Left renal cortex interstitium (tissue), 4 donors: ENCODE results near the gene INPPL1. TPM values are rescaled to one million over a fixed set of nuclear protein-coding genes. Genes with fewer than 3 reads are reported as not detected.
"Not testable (repeated sequence)": the region's sequence is repeated elsewhere in the genome, so short reads cannot be mapped to it uniquely, and the experiment has no call there.

Experiments
- DNase-seq, 4 donors: peaks; one replicate each; pipeline ENCODE4 v3.0.0-alpha.2; 2013; ENCODE audit warnings: low read depth in 4 of 4, low spot score in 2 of 4, missing footprints in 1 of 4
- polyA plus RNA-seq, 4 donors: library from polyadenylated mRNA; unstranded; fragments of 120-200 nt; gene quantifications; one replicate each; pipeline ENCODE4 v1.2.1, GENCODE V29; 2013; ENCODE audit not compliant: insufficient read length in 4 of 4

Gene INPPL1
- polyA plus RNA-seq, 4 donors = 123 to 218 (median 160) TPM

DNA sequence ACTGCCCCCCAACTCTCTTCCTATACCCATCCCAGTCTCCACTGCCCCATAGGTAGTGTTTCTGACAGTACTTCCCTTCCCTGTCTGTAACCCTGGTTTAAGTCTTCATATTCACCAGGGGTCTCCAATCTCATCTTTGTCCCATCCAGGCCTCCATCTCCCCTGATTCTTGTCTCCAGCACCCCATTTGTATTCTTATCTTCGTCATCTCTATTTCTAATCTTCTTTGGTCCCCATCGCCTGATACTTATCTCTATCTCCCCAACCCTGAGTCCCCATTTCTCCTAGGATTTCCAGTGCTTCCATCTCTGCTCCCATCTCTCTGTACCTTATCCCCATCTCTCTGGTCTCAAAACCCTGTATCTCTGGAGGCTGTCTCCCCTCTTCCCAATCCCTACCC is 17.6 kb downstream of the INPPL1 start:
- no peak for DNase-seq

- DNase-seq = no peak
Observed at GRCh38 chr11:72243173-72244059, 18.8 kb downstream of the INPPL1 start.

- no peak for DNase-seq
Observed at GRCh38 chr11:72244060-72244360, 19.4 kb downstream of the INPPL1 start, which contains the start of gene PHOX2A. Gene PHOX2A, minus strand, starts transcription at chr11:72244176. Its CDS starts 172 bp downstream, at chr11:72244004.

- no peak for DNase-seq
Observed at GRCh38 chr11:72244361-72245262, 20.0 kb downstream of the INPPL1 start.

DNA sequence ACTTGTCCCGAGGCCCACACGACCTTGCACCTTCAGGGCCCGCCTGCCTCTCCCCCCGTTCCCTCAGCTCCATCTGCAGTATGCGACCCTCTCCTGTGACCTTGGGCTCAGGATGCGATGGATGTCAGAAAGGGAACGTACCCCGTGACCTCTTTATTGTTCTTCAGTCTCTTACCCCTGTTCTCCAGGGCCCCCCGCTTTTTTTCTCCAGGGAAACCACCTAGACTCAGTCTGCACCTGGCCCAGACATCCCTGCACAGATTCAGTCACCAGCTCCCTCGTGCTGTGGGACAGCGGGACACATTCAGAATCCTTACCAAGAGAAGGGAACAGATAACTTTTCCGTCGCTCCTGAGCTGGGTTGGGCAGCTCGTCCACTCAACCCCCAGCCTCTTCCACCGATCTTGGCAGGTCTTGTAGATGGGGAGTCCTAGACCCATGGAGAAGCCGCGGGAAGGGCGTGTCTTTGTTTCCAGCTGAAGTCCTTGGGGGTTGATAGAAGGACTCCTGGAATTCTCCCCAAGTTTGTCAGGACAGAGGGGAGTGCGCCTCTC is 20.8 kb downstream of the INPPL1 start:
- no peak for DNase-seq

DNA sequence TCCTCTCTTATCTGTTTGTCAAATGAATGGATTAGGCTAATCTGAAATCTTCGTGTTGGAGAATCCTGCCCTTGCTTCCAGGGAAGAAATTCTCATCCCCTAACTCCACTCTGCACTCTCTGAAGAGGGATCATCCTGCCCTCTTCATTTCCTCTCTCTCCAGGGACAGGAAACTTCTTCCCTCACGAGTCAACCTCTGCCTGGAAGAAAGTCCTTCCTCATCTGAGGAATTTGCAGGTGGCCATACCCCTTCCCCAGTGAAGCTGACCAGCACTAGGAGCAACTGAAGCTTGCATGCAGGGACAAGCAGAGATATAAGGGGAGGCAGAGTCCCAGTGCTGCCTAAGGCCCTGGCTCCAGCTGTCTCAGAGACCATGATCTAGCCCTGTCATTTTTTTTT is 23.0 kb downstream of the INPPL1 start:
- DNase-seq = no peak

GRCh38 chr11:72249961-72250360 is 25.4 kb downstream of the INPPL1 start:
- no peak for DNase-seq

DNA sequence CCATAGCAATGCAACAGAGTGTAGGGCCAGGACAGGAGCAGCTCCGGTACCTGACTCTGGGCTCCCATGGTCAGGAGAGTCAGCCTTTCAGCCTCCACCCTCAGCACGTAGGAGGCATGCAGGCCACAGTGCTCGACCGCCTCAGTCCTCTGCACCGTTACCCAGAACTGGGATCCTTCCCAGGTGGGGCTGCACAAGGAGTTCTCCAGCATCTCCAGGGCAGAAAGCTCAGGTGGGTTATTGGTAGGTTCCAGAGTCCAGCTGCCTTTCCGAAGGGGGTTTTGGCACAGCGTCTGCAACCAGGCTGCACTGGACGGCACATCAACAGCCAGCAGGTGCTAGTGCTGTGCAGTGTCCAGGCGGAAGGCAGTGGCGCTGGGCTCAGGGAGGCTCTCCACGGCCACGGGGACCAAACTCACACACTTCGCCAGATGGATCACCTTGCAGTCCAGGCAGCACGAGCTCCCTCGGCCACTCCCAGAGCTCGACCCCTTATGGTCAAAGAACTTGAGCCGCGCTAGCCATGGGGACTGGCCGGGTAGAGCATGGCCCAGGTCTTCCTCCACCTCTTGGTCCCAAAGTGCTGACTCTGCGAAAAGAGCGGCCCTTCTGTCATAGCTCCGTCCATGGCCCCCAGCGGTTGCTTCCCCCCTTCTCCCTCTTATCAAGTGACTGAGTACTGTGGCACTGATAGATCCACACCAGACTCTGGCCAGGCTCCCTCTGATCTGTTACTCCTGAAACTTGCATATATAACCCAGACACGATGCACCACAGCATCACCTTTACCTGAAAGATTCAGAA is 26.3 kb downstream of the INPPL1 start:
- DNase-seq = no peak

GRCh38 chr11:72251614-72252013 is 27.0 kb downstream of the INPPL1 start:
- DNase-seq = no peak

DNA sequence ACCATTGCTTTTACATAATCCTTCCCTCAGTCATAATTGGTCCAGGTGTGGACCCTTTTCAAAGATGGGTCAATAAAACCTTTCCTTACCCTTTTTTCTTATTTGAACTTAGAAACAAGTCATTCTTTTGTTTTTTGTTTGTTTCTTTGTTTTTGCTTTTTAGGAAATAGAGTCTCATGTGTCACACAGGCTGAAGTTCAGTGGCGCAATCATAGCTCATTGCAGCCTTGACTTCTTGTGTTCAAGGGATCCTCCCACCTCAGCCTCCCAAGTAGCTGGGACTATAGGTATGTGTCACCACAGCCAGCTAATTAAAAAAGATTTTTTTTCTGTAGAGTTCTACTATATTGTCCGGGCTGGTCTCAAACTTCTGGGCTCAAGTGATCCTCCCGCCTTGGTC is 28.8 kb downstream of the INPPL1 start:
- DNase-seq = no peak

DNA sequence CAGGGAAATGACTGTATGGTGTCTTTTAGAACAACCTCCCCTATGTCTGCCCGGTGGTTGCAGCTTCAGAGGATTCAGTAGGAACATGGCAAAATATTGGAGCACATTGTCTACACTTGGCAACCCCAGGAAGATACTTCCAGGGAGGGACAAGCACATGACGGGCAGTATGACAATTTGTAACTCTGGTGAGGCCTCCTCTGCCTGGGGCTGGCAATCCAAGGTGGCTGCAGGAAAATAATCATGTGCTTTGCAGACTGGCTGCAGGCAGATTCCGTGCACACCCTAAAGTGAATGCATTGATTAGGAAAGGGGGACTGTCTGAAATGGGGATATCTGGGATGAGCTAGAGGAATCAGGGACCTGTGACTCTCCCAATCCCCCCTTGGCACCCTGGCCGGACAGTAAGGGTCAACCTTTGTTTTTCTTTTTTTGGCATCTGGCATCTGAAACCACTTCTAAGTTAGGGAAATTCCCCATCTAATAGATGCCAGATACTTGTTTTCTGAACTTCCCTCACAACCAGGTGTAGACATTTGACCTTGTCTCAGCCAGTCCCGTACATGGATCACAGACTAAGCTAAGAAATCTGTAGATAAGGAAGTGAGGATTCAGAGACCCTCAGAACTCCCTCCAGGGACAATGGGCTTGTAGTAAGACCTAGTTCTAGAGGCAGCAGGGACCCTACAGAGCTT is 29.9 kb downstream of the INPPL1 start:
- no peak for DNase-seq

DNA sequence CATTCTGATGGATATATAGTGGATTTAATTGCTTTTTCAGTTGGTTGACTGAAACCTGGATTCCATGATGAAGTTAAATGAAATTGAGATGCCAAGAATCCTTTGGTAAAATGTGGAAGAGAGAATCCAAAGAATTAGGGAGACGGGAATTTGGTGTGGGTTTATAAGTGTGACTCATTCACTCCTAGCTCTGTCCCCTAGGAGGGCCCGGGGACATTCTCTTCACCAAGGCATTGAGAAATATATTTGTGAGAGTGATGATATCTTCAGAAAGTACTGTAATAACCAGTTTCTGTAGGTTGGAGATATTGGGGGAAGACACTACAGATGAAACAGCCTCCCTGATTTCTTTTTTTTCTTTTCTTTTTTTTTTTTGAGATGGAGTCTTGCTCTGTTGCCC is 33.0 kb downstream of the INPPL1 start:
- DNase-seq = no peak

DNA sequence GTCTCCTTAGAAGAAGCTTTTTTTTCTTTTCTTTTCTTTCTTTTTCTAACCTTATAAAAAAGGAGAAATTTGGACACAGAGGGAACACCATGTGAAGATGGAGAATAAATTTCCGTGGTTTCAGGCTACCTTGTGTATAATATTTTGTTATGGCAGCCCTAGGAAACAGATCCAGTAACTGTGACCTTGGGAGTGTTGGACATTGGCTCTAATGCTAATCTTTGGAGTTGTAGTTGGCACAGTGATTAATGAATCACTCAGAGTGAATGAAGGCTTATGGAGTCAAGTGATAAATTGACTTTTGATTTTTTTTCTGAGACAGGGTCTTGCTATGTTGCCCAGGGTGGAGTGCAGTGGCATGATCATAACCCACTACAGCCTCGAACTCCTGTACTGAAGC is 34.9 kb downstream of the INPPL1 start:
- no peak for DNase-seq

DNA sequence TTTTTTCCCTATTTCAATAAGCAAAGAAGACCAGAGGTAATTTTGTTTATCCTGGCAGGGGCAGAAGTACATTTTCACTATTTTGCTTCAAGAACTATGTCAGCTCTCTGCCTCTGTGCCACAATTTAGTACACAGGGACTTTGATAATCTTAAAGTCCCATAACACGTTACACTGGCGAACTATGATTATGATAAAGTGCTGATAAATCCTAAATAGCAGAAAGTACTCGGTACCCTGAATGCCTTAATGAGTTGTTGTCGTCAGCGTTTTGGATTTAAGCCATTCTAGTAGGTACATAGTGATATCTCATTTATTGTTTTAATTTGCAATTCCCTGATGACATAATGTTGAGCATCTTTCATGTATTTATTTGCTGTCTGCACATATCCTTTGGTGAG is 36.0 kb downstream of the INPPL1 start:
- DNase-seq = no peak

DNA sequence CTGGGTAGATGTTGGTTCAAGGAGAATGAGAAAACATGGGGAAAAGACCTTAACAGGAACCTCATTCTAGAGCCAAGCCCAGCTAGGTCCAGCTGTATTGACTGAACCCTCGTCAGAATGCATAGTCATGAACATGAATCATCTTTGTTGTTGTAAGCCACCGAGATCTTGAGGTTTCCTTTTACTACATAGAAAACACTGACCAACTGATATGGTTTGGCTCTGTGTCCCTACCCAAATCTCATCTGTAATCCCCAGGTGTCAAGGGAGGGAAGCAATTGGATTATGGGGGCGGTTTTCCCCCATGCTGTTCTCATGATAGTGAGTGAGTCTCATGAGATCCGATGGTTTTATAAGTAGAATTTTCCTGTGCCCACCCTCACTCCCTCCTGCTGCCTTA is 38.8 kb downstream of the INPPL1 start:
- no peak for DNase-seq

- no peak for DNase-seq
Observed at GRCh38 chr11:72265951-72266350, 41.4 kb downstream of the INPPL1 start.

GRCh38 chr11:72266960-72267359 is 42.4 kb downstream of the INPPL1 start:
- not testable (repeated sequence) for DNase-seq

DNA sequence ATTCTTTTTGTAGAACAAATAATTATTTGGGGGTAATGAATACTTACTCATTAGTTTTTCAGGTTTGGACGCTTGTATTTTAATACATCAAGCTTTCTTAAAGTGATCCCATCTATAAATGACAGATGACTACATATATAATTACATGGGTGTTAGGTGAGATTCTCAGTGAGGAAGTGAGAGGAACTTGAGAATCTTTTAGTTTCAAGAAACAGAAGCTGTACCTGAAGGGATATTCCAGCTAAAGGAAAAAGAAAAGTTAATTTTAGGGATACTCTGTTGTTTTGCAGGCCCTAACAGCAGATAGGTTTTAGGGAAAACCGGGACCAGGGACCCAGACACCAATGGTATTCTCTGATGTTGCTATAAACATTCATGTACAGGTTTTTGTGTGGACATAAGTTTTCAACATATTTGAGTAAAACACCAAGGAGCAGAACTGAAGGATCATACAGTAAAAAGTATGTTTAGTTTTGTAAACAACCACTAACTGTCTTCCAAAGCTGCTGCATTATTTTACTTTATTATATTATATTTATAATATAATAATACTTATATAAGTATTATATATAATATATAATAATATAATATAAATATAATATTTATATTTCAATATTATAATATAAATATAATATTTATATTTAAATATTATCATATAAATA is 43.5 kb downstream of the INPPL1 start:
- DNase-seq = no peak

GRCh38 chr11:72271980-72272379 is 47.4 kb downstream of the INPPL1 start:
- no peak for DNase-seq
